HG02623 (cell line): Measurements from ENCODE around the gene PLA2R1.

Experiments
- ATAC-seq: cut with Tn5 transposase; IDR thresholded peaks from one replicate; pipeline ENCODE4 v1.9.1; 2021; ENCODE audit warnings: moderate library complexity; ENCODE audit not compliant: unreplicated experiment

Gene PLA2R1

DNA sequence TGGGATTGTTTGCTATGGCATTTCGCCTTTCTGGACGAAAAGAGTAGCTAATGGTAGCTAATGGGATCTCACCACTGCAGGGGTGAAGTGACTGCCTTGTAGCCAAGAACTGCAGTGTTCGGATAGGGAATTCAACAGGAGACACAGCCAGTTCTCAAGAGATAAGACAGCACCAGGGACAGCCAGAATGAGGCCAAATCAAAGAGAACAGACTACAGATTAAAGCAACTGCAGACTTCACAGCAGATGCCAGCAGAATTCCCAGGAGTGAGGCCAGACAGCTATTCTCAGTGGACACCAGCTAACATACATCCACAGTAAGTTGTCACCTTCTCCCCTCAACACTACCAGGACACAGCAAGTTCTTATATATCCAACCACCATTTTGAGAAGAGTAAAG is 124.0 kb downstream of the PLA2R1 start:
- no peak for ATAC-seq

DNA sequence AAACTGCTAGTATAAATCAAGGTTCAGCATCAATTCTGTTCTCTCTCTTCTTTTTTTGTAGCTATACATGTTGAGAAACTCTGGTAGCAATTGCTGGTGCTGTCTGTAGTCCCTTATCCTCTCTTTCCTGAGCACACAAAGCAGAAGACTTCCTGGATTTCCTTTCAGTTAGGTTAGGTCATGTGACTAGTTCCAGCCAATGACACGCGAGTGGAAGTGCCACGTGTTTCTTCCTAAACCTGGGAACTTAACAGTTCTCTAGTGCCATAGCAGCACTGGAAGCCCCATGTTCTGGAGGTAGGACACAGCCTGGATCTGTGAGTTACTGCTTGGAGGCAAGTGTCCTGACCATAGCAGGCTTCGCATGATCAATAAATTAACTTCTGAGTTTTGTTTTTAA is 125.9 kb downstream of the PLA2R1 start:
- no peak for ATAC-seq

DNA sequence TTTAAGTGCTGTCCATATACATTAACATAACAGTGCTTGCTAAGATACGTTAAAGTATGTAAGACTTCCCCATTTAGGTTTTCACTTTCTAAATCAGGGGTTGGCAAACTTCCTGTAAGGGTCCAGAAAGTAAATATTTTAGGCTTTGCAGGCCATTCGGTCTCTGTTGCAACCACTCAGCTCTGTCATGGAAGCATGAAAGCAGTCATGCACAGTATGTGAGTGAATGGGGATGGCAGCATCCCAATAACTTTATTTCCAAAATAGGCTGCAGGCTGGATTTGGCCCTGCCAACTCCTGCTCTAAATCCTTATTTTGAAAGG is 128.7 kb downstream of the PLA2R1 start:
- peak; percentile 91 for ATAC-seq

DNA sequence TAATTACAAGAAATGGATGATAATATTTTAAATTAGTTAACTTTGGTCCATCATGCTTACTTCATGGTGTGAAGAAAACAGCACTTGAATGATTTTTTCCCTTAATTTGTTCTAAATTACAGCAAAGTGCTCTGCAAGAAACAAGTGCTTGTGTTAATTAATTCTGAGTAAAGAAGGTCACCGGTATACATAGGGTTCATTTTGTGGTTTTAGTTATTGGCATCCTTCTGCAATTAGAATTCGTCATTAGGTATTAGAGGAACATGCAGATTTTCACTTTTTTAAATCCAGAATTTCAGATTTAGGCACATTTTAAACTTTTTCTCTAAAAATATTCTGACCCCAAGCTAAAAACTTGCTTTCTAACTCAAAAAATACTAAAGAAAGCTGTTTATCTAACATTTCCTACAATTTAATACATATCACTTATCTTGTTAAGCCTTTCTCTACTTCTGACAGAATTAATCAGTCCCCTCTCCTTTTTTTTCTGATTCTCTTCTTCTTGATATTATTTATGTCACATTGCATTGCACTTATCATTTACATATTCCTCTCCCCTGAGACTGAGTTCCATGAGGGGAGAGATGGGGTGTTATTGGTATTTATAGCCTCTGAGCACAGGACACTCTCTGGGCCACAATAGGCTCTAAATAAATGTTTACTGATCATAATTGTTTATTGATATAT is 129.2 kb downstream of the PLA2R1 start:
- no peak for ATAC-seq

DNA sequence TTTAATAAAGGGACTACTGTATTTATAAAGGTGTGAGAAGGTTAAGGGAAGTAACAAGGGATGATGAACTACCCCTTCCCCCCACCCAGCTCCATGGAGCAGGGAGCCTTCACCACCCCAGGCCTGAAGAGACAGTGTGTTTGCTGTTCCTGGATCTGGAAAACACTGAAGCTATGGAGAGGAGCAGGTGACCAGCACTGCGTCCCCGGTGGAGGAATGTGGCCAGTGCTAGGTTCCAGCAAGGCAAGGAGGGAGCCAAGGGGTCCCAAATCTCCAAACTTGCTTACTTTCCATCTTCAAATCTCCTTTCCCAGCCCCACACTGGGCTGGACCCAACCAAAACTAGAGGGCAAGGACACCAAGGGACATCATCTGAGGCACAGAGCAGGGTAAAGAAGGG is 135.7 kb downstream of the PLA2R1 start:
- ATAC-seq: no peak

DNA sequence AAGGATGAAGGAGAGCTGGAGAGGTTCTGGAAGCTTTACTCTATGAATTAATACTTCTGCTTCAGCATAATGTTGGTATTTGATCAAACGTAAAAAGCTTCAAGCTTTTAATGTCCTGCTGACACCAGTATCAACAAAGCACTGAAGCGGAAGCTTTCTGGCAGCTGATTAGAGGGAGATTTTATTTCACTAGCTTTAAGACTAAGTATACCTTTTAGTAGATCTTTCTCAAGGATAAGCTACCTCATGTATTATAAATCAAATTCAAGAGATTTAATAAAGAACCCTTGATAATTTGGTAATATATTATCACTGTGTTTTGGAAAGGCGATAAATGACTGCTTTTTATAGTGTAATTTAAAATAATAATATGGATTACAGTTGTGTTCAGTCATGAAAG is 136.4 kb downstream of the PLA2R1 start:
- ATAC-seq: no peak

DNA sequence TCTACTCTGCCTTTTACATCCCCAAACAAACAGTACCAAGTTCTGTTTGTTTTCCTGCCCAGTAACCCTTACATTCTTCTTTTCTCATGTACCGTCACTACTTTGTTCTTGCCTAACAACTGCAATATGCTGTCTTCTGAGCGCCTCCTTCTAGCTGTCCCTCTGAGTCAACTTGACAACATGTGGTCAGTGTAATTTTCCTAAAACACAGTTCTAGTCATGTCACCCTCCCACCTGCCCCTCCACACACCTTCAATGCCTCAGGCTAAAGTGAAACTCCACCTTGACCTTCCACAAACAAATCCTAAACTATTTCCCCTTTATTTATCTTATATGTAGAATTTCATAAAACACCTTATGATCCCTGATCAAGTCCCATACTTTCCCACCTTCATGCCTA is 139.9 kb downstream of the PLA2R1 start:
- ATAC-seq: peak; percentile 84

DNA sequence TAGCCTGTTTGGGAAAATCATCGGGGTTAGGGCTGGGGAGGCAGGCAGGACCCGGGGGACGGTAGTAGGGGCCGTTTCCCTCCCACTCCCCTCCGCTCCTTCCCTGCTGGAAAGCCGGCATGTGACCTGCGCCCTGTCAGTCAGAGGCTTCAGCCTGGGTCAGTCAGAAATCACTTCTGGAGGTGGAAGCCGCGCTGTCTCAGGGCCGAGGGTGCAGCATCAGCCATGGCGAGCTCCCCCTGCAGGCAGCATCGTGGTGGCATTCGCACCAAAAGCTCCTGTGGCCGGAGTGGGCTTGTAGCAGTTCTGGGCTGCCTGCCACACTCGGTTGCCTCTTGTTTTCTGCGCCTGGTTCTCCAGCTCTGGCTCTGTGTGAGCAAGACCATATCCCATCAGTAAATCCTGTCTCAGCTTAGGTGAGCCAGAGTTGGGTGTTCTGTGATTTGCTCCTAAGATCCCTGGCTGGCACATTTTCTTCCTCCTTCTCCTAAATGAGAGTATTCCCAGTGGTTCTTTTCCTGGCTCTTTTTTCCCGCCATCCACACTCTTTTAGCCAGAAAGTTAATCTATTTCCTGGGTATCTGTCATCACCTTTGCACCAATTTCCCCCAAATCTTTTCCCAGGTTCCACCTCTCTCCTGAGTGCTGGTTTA is 140.5 kb downstream of the PLA2R1 start:
- peak; percentile 84 for ATAC-seq

DNA sequence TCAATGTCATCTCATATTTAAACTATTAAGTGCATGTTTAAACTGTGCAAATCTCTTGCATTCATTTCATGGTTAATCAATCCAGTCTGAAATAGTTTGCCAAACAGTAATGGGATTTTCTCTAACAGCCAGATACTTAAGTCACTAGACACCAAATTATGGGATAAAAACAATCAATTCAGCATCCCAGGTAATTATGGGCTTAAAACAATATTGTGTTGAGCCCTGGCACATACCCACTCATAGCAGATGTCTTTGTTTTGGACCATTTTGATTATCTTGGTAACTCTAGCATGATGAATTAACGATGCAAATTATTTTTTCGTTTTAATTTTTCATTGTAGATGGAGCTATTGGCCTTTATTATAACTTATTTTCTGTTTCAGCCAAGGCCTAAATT is 145.9 kb downstream of the PLA2R1 start:
- no peak for ATAC-seq

DNA sequence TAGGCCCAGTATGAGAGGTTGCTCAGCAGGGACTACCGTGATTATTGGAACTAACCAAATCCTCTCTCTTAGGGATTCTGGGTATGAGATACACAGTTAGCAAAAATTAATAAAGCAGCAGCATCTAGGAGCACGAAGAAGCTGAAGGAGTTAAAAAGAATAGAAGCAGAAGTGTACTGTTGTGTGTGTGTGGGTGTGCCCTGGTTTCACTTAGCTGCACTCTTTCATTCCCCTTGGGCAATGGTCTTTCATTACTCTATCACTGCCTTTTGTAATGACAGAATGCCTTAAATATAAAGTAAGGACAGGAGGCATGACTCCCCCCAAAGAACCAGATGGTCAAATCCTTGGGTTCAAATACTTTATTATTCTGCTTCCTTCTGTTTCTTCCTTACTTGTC is 148.5 kb downstream of the PLA2R1 start:
- ATAC-seq: no peak

DNA sequence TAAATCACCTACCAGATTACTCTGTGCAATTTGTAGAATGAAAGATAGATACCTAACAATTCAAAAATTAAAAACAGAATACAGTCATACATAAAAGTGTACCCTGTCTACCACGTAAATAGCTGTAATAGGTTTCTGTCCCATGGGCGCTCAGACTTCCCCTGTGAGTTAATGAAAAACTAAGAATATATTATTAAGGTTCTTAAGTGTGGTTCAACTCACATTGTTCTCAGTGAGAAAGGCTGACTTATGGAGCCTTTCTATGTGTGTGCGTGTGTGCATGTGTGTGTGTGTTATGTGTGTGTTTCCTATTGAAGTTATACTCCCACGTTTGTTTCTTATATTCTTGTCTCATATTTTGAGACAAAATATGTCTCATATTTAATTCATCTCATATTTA is 149.8 kb downstream of the PLA2R1 start:
- ATAC-seq: no peak

DNA sequence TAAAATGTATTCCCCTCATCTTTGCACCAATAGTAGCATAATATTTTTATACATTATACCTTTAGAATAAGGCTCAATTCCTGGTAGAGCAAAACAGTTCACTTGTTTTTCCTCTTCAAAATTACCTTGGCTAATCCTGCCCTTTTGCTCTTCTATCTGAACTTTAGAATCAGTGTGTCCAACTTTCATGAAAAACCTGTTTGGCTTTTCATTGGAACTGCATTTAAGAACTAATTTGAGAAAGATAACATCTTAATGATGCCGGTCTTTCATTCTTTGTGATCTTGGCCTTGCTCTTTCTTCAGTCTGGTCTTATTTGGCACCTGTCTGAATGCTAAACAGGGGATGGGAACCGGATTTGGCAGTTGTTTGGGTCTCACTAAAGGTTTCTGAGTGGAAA is 151.5 kb downstream of the PLA2R1 start:
- ATAC-seq: no peak

DNA sequence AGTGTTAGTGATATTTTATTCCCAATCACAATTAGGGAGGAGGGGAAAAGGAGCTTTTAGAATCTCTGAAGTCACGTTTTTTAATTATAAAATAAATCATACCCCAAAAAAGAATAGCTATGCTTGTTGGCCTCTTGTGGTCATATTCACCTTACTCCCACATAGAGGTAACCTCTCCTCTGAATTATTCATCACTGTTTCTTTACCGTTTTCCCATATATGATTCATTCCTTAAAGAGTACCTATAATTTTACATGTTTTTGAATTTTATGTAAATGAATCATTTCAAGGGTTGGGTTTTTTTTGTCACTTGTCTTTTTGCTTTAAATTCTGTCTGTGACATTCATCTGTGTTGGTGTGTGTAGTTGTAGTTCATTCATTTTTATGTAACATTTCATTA is 153.8 kb downstream of the PLA2R1 start:
- ATAC-seq: no peak

DNA sequence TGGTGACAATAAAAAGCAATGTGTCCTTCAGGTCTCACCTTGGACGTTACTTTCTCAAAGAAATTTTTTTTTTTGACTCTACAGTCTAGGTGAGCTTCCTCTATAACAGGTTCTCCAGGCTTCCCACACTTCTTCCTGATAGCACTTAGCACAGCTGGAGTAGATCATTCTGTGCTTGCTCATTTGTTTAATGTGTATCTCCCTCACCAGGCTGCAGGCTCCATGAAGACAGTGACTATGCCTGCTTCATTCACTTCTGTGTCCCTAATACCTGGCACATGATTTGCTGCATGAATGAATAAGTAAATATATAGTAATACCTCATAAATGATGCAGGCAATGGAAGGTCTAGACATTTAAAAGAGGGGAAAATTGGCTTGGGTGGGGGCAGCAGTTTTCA is 154.5 kb downstream of the PLA2R1 start:
- no peak for ATAC-seq

DNA sequence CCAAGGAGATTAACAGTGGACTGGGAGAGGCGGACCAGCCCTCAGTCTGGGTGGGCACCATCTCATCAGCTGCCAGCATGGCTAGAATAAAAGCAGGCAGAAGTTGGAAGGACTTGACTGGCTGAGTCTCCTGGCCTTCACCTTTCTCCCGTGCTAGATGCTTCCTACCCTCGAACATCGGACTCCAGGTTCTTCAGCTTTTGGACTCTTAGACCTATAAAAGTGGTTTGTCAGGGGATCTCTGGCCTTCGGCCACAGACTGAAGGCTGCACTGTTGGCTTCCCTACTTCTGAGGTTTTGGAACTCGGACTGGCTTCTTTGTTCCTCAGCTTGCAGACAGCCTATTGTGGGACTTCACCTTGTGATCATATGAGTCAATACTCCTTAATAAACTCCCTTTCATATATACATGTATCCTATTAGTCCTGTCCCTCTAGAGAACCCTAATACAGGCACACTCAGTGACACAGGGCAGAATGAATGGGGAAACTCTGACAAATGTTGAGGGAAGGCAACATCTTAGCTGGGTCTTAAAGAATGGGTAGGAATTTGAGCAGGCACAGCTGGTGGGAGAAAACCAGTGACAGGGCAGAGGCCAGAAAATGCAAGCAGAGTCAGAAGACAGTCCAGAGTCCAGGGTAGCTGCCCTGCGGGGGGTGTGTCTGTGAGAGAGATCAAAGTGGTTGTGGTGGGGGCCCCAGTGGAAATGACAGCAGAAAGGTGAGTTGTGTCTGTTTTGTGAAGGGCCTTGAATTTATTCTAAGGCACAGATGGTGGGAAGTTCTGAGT is 156.3 kb downstream of the PLA2R1 start:
- no peak for ATAC-seq

DNA sequence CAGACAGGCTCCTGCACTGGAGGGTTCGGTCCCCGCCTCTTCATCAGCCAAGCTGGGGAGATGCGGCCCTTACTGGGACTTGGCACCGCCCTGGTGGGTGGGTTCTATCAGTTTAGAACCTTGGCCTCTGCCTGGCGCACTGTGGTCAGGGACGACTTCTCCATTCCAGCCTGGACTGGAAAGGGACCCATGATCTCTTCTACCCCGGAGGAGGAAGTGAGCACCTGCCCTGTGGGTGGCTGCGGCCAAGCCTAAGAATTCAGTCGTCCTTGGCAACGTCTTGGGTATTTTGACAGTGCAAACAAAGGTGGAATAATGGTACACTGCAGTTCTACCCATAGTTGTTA is 157.5 kb downstream of the PLA2R1 start:
- peak; percentile 45 for ATAC-seq

DNA sequence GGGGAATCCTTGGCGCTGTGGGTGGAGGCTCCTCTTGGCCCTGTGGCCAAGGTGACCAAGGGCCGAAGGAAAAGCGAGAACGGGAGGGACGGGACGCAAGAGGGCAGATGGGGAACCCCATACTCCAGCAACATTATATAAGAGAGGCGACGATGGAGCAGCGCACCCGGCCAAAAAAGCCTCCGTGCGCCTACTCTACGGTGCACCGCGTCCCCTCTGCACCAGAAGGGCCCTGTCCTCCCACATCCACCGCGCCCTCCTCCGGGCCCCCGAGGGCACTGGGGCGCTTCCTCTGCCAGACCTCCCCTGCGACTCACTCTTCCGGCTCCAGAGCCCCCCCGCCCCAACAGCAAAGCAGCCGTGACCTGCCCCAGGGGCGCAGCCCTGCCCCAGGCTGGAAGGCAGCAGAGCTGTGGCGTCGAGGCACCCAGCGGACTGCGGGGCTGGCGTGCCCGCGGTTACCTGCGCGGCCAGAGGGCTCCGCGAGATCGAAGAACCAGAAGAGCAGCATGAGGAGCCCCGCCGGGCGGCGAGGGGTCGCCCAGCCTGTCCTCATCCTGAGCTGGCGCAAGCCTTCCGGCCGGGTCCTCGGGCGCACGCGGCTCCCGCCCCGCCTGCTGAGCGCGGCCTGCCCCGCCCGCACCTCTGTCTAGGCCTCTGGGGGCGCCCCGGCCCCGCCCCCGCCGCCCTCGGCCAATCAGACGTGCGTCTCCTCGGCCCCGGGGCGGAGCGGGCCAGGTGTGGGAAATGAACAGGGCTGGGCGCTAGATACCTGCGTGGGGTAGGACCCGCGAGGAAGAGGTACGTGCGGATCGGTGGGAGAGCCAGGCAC is 158.1 kb downstream of the PLA2R1 start, which contains the start of gene LY75:
LY75 (minus strand) TSS at position 630 of the 832 bp plus-strand sequence.
- ATAC-seq: peak; percentile 77

DNA sequence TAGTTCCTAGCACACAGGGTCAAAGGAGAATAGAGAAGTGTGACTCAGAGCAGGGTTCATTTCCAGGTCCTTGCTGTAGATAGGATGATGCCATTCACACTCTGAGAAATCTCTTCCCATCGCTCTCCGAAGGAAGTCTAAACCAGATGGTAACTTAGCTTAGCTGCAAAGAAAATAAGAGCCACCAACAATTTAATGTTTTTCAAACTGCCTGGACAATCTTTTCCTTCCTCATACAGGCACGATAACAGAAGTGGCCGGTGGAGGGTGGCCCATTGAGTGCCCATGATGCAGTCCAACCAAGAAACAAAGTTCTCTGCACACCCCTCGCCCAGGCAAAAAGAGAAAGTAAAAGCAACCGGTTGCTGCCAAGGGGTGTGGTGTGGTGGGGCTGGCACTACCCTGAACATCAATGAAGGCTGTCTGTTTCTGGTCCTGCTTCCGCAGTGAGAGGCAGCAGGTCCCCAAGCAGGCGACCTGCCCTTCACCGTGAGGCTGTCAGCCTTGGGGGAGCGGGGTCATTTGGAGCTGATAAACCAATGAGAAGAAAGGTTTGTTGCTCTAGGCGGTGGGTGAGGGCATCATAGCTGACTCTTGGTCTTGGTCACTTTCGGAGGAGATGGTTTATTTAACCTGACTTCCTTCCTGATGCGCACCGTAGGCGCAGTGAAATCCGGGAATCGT is 158.8 kb downstream of the PLA2R1 start:
- ATAC-seq: no peak

DNA sequence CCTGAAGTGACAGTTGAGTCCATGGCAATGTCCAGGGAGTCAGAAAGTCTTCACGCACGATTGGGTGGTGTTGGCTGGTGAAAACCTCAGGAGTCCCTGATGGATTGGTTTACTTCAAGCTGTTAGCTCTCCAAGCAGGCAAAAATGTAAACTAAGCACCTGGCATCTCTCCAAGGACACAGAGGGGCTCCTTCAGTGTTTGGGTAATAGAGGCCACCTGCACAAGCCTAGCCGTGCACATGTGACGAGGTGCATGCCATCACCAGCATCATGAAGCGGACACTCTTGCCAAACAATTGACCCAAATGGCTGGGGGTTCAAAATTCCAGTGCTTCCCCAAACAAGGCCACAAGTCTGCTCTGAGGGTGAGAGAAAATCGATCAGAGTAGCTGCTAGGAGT is 159.7 kb downstream of the PLA2R1 start:
- no peak for ATAC-seq

DNA sequence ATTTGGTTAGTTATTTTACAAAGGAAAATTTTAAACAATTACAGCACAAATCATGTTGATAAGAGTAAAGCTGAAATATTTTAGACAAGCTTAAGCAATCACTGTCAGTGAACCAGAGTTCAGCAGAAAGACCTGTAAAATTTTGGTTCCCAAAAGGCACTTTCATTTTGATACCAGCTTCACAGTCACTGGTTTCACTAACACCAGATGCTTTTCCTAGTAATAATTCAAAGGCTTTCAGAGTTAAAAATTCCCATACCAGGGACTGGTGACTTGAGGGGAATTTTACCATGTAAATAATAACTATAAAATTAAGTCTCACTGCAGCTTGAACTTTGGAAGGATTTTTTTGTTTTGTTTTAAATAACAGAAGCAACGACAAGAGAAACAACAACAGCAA is 162.1 kb downstream of the PLA2R1 start:
- ATAC-seq: no peak

DNA sequence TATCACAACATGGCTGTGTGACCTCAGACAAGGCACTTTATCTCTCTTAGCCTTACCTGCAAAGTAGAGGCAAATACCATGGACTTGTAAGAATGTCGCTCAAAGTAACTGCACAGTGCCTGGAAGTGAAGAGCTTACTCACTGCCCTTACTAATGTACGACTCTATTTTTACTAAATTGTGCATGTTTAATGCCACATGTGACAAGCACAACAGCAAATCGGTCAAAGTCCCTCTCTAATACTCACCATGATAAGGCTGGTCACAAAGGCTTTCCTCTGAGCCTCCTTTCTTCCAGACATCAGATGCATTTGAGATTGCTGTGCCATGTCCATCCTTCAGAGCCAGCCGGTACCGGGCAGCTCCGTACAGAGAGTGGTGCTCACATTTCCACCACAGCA is 164.0 kb downstream of the PLA2R1 start:
- no peak for ATAC-seq
